ENCODE results near the gene WNT4. TPM values are rescaled to one million over a fixed set of nuclear protein-coding genes. Genes with fewer than 3 reads are reported as not detected.

WNT4 gene
- total RNA-seq, 4 donors from 2014 or later = 21.3 to 42.7 (median 24.5) TPM

DNA sequence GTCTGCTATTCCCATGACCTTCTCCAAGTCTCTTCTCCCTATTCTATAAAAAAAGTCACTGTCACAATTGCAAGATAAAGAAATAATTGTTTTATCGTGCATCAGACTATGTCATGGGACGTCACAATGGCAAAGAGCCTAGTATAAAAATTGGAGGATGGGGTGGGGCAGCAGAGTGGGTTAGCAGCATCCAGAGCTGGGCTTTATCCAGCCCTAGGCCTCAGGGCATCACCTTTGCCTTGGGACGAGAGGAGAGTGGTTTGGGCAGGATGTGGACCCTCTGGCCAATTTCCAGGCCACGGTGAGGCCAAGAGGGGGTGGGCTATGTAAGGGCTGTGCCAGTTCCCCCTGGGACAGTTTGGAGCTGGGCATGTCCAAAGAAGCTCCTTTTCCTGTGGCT lies 25.7 kb downstream of the WNT4 start:
- Histone ChIP-seq H3K36me3 (peaks cover 23% of the 10 kb centered on the region), H3K4me1 (peaks cover 36% of the 10 kb centered on the region), H3K4me3 (no peak overlapping the region), H3K27ac (no peak overlapping the region), H3K9me3 (no peaks in the 10 kb centered on the region), H3K27me3 (no peaks in the 10 kb centered on the region)
- no peak for TF ChIP-seq POLR2A (IDR thresholded peaks at IDR 0.05)
- TF ChIP-seq, protein P1, sequence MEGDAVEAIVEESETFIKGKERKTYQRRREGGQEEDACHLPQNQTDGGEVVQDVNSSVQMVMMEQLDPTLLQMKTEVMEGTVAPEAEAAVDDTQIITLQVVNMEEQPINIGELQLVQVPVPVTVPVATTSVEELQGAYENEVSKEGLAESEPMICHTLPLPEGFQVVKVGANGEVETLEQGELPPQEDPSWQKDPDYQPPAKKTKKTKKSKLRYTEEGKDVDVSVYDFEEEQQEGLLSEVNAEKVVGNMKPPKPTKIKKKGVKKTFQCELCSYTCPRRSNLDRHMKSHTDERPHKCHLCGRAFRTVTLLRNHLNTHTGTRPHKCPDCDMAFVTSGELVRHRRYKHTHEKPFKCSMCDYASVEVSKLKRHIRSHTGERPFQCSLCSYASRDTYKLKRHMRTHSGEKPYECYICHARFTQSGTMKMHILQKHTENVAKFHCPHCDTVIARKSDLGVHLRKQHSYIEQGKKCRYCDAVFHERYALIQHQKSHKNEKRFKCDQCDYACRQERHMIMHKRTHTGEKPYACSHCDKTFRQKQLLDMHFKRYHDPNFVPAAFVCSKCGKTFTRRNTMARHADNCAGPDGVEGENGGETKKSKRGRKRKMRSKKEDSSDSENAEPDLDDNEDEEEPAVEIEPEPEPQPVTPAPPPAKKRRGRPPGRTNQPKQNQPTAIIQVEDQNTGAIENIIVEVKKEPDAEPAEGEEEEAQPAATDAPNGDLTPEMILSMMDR (IDR thresholded peaks at IDR 0.05) = no peak
- no peak for TF ChIP-seq POLR2AphosphoS5 (IDR thresholded peaks at IDR 0.05)
- no peak for TF ChIP-seq EP300 (IDR thresholded peaks at IDR 0.05)
- DNase-seq (ENCODE audit: low spot score in 2 of 2) = peak in 1 of 2 donors; percentile 41
- WGBS = 26% methylated on average over 2 of the region's 4 CpGs

DNA sequence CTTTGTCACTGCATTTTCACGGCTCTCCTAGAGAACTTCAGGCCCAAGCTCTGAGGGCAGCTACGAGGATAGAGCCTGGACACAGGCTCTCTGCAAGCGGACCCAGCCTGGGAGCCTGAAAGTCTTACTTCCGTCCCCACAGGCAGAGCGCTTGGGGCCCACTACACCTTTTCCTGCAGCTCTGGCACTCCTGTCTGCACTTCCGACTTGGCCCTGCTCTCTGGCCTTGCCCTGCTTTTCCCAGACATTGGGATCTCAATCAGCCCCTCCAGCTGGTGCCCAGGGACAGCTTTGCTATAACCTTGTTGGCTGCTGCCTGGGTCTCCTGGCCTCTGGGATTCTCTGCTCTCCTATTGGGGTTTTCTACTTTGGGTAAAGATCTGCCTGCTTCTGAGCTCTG lies 27.6 kb downstream of the WNT4 start:
- WGBS = 88% methylated on average over 6 of the region's 6 CpGs
- no peaks in the 10 kb centered on the region for H3K27me3 ChIP-seq
- no peak overlapping the region for H3K27ac ChIP-seq
- H3K36me3 ChIP-seq = peaks cover 32% of the 10 kb centered on the region
- H3K4me3 ChIP-seq = no peak overlapping the region
- no peak for TF ChIP-seq POLR2AphosphoS5 (IDR thresholded peaks at IDR 0.05)
- no peak for TF ChIP-seq POLR2A (IDR thresholded peaks at IDR 0.05)
- TF ChIP-seq, protein P1 (IDR thresholded peaks at IDR 0.05) = no peak
- TF ChIP-seq EP300 (IDR thresholded peaks at IDR 0.05) = no peak
- peaks cover 24% of the 10 kb centered on the region for H3K4me1 ChIP-seq
- H3K9me3 ChIP-seq = no peaks in the 10 kb centered on the region
- DNase-seq (ENCODE audit: low spot score in 2 of 2) = peak in 1 of 2 donors; percentile 41

- Histone ChIP-seq H3K9me3 (no peaks in the 10 kb centered on the region), H3K4me1 (peaks cover 24% of the 10 kb centered on the region), H3K4me3 (no peak overlapping the region), H3K27ac (no peak overlapping the region), H3K27me3 (no peaks in the 10 kb centered on the region), H3K36me3 (peaks cover 29% of the 10 kb centered on the region)
- 56% methylated on average over 13 of the region's 18 CpGs for WGBS
- DNase-seq (ENCODE audit: low spot score in 2 of 2) = peak in 1 of 2 donors; percentile 58
- TF ChIP-seq, protein P1 (IDR thresholded peaks at IDR 0.05) = no peak
- TF ChIP-seq POLR2A (IDR thresholded peaks at IDR 0.05) = no peak
- no peak for TF ChIP-seq POLR2AphosphoS5 (IDR thresholded peaks at IDR 0.05)
- TF ChIP-seq EP300 (IDR thresholded peaks at IDR 0.05) = no peak
These were observed 28.5 kb downstream of the WNT4 start for GRCh38 chr1:22114083-22115012.

GRCh38 chr1:22112554-22112953 lies 30.3 kb downstream of the WNT4 start:
- WGBS = 82% methylated on average over 3 of the region's 3 CpGs
- peaks cover 29% of the 10 kb centered on the region for H3K36me3 ChIP-seq
- H3K4me1 ChIP-seq = peaks cover 21% of the 10 kb centered on the region
- H3K27me3 ChIP-seq = no peaks in the 10 kb centered on the region
- H3K27ac ChIP-seq = no peak overlapping the region
- no peaks in the 10 kb centered on the region for H3K9me3 ChIP-seq
- TF ChIP-seq, protein P1 (IDR thresholded peaks at IDR 0.05) = no peak
- TF ChIP-seq POLR2A (IDR thresholded peaks at IDR 0.05) (no peak), EP300 (IDR thresholded peaks at IDR 0.05) (no peak), POLR2AphosphoS5 (IDR thresholded peaks at IDR 0.05) (no peak)
- H3K4me3 ChIP-seq = no peak overlapping the region
- no peak for DNase-seq (ENCODE audit: low spot score in 2 of 2)

DNA sequence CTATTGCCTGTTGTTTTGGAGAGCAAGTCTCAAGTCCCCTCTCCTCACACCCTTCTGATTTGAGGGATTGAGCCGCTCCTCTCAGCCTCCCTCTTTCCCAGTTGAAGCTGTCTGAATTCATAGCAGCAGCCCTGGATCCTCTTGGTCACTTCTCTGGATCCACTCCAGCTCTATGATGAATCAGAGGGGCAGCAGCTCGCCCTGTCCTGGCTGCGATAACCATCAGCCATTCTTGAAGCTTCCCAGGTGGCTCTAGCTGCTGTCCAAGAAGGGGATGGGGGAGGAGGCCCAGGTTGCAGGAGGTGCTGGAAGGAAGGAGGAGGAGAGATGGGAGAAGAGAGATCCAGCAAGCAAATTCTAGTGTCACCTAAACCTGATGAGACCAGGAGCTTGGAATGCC lies 31.3 kb downstream of the WNT4 start:
- peaks cover 12% of the 10 kb centered on the region for H3K4me1 ChIP-seq
- no peak for DNase-seq (ENCODE audit: low spot score in 2 of 2)
- WGBS = 96% methylated on average over 3 of the region's 3 CpGs

More for the DNA sequence above, 31.3 kb downstream of the WNT4 start:
- Histone ChIP-seq H3K27ac (no peak overlapping the region), H3K36me3 (peaks cover 29% of the 10 kb centered on the region), H3K27me3 (no peaks in the 10 kb centered on the region), H3K9me3 (no peaks in the 10 kb centered on the region), H3K4me3 (no peak overlapping the region)
- TF ChIP-seq, protein P1 (IDR thresholded peaks at IDR 0.05) = no peak
- TF ChIP-seq POLR2AphosphoS5 (IDR thresholded peaks at IDR 0.05) (no peak), EP300 (IDR thresholded peaks at IDR 0.05) (no peak), POLR2A (IDR thresholded peaks at IDR 0.05) (no peak)
